CD4-positive, alpha-beta T cell treated with Interleukin-6 at 100 ng/mL for 8 hours (primary cell): Measurements from ENCODE around the gene P4HA3.

Experiments
- DNase-seq: peaks from one replicate; pipeline ENCODE4 v3.0.0-alpha.2; 2020; ENCODE audit warnings: mixed read lengths, low spot score

P4HA3 gene

GRCh38 chr11:74316772-74317505 lies 5.5 kb upstream of the P4HA3 start:
- no peak for DNase-seq

- no peak for DNase-seq
Observed at GRCh38 chr11:74312326-74312725, 886 bp upstream of the P4HA3 start.

- no peak for DNase-seq
Observed at GRCh38 chr11:74310857-74311256, 583 bp downstream of the P4HA3 start.

- no peak for DNase-seq
Observed at GRCh38 chr11:74307434-74307833, 4.0 kb downstream of the P4HA3 start.

GRCh38 chr11:74306435-74307175 lies 4.8 kb downstream of the P4HA3 start:
- no peak for DNase-seq

- DNase-seq: no peak
Observed at GRCh38 chr11:74299015-74299414, 12.4 kb downstream of the P4HA3 start.

- no peak for DNase-seq
Observed at GRCh38 chr11:74297484-74297883, 14.0 kb downstream of the P4HA3 start.

- DNase-seq: no peak
Observed at GRCh38 chr11:74288911-74289310, 22.5 kb downstream of the P4HA3 start.

- DNase-seq: no peak
Observed at GRCh38 chr11:74288161-74288560, 23.3 kb downstream of the P4HA3 start.

- no peak for DNase-seq
Observed at GRCh38 chr11:74284466-74284865, 27.0 kb downstream of the P4HA3 start.

GRCh38 chr11:74283580-74284180 lies 27.8 kb downstream of the P4HA3 start:
- DNase-seq: no peak

- no peak for DNase-seq
Observed at GRCh38 chr11:74282914-74283371, 28.5 kb downstream of the P4HA3 start.

GRCh38 chr11:74282421-74282820 lies 29.0 kb downstream of the P4HA3 start:
- no peak for DNase-seq

- DNase-seq: no peak
Observed at GRCh38 chr11:74280494-74280893, 30.9 kb downstream of the P4HA3 start.

- DNase-seq: no peak
Observed at GRCh38 chr11:74279256-74279655, 32.2 kb downstream of the P4HA3 start.

GRCh38 chr11:74278721-74279161 lies 32.7 kb downstream of the P4HA3 start:
- no peak for DNase-seq

- DNase-seq: no peak
Observed at GRCh38 chr11:74278103-74278502, 33.3 kb downstream of the P4HA3 start.

- DNase-seq: no peak
Observed at GRCh38 chr11:74276581-74276980, 34.9 kb downstream of the P4HA3 start.

- DNase-seq: no peak
Observed at GRCh38 chr11:74272276-74272675, 39.2 kb downstream of the P4HA3 start.

- peak; percentile 10 for DNase-seq
Observed at GRCh38 chr11:74269161-74269811, 42.2 kb downstream of the P4HA3 start.

- DNase-seq: no peak
Observed at GRCh38 chr11:74268456-74268855, 43.0 kb downstream of the P4HA3 start.

GRCh38 chr11:74267014-74267413 lies 44.4 kb downstream of the P4HA3 start:
- DNase-seq: no peak
